HUES6 (cell line): ENCODE data around the gene WT1.
"Not testable (repeated sequence)": the region's sequence is repeated elsewhere in the genome, so short reads cannot be mapped to it uniquely, and the experiment has no call there.

Source experiments
- H3K27ac ChIP-seq: 2 replicates; pipeline ENCODE4 v1.7.0; 2013; ENCODE audit warnings: low read depth, mild to moderate bottlenecking, low read length, inconsistent platforms
- H3K27me3 ChIP-seq: 2 replicates; pipeline ENCODE4 v1.6.1; 2013; ENCODE audit warnings: low read length; ENCODE audit not compliant: control insufficient read depth, insufficient read depth
- H3K36me3 ChIP-seq: 2 replicates; pipeline ENCODE4 v1.6.1; 2013; ENCODE audit warnings: low read length; ENCODE audit not compliant: control insufficient read depth, insufficient read depth
- H3K4me1 ChIP-seq: 2 replicates; pipeline ENCODE4 v1.6.1; 2013; ENCODE audit warnings: low read length; ENCODE audit not compliant: control insufficient read depth, insufficient read depth
- H3K4me3 ChIP-seq: 2 replicates; pipeline ENCODE4 v1.5.1; 2013; ENCODE audit warnings: low read depth, low read length
- H3K9ac ChIP-seq: one replicate; pipeline ENCODE4 v1.6.1; 2013; ENCODE audit warnings: mild to moderate bottlenecking, low read length
- H3K9me3 ChIP-seq: 2 replicates; pipeline ENCODE4 v1.6.1; 2013; ENCODE audit warnings: low read depth, low read length; ENCODE audit not compliant: control insufficient read depth, insufficient read depth

WT1 gene

GRCh38 chr11:32386770-32387377, 48.5 kb downstream of the WT1 start:
- peaks cover 7% of the 10 kb centered on the region; the same call in 1 of the 2 replicates for H3K27me3 ChIP-seq
- no peaks in the 10 kb centered on the region for H3K9me3 ChIP-seq
- H3K9ac ChIP-seq: no peak overlapping the region
- H3K36me3 ChIP-seq: no peaks in the 10 kb centered on the region
- peaks cover 4% of the 10 kb centered on the region; the same call in 1 of the 2 replicates for H3K4me1 ChIP-seq
- no peak overlapping the region for H3K4me3 ChIP-seq
- H3K27ac ChIP-seq: no peak overlapping the region

GRCh38 chr11:32385998-32386397, 49.3 kb downstream of the WT1 start:
- Histone ChIP-seq H3K27me3 (peaks cover 7% of the 10 kb centered on the region; the same call in 1 of the 2 replicates), H3K27ac (no peak overlapping the region), H3K4me3 (no peak overlapping the region), H3K9me3 (no peaks in the 10 kb centered on the region), H3K9ac (no peak overlapping the region), H3K36me3 (no peaks in the 10 kb centered on the region), H3K4me1 (peaks cover 4% of the 10 kb centered on the region; the same call in 1 of the 2 replicates)

- Histone ChIP-seq H3K4me3 (no peak overlapping the region), H3K4me1 (peaks cover 4% of the 10 kb centered on the region; the same call in 1 of the 2 replicates), H3K27me3 (peaks cover 7% of the 10 kb centered on the region; the same call in 1 of the 2 replicates), H3K9ac (no peak overlapping the region), H3K36me3 (no peaks in the 10 kb centered on the region), H3K27ac (no peak overlapping the region), H3K9me3 (no peaks in the 10 kb centered on the region)
Measured at GRCh38 chr11:32382339-32383049, 52.8 kb downstream of the WT1 start.

DNA sequence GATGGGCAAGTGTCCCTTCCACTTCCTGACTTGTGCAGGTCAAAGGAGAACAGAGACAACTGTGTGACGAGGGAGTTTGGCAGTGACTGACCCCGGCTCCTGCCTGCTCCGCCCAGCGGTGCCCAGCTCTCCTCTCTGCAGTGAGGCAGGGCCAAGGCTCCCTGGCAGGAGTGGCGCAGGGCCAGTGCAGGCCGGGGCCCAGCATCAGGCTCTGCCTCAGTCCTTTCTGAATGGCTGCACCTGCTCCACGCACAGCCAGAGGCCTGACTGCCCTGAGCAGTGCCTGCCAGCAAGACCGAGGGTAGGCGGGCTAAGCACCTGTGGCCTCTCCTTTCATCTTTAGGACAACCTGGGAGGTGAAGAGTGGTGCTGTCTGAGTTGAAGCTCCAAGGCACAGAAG, 54.2 kb downstream of the WT1 start:
- H3K36me3 ChIP-seq: no peaks in the 10 kb centered on the region
- H3K9me3 ChIP-seq: no peaks in the 10 kb centered on the region
- H3K9ac ChIP-seq: no peak overlapping the region
- no peak overlapping the region for H3K4me3 ChIP-seq
- peaks cover 2% of the 10 kb centered on the region; the same call in 1 of the 2 replicates for H3K4me1 ChIP-seq
- no peak overlapping the region for H3K27ac ChIP-seq
- H3K27me3 ChIP-seq: peaks cover 7% of the 10 kb centered on the region; the same call in 1 of the 2 replicates

GRCh38 chr11:32379719-32380118, 55.6 kb downstream of the WT1 start:
- peaks cover 7% of the 10 kb centered on the region; the same call in 1 of the 2 replicates for H3K27me3 ChIP-seq
- no peaks in the 10 kb centered on the region for H3K36me3 ChIP-seq
- H3K4me1 ChIP-seq: no peaks in the 10 kb centered on the region
- no peak overlapping the region for H3K4me3 ChIP-seq
- no peak overlapping the region for H3K9ac ChIP-seq
- no peaks in the 10 kb centered on the region for H3K9me3 ChIP-seq
- H3K27ac ChIP-seq: no peak overlapping the region

DNA sequence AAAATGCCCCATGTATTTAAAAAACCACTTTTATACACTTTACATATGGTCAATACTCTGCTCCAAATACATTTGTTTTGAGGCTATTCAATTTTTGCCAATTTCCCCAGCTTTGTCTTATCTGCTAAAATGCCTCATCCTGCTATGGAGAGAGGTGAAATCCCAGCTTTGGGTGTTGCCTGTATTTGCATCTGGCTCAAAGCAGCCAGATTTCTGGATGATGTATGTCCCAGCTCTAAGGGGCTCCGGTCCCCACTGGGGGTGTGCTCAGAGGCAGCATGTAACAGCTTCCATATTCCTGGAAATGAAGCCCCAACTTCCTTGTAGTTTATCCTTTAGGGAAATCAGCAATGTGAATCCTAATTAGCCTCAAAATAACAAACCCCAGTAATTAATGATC, 59.5 kb downstream of the WT1 start:
- Histone ChIP-seq H3K27ac (no peak overlapping the region), H3K4me3 (no peak overlapping the region), H3K4me1 (no peaks in the 10 kb centered on the region)

DNA sequence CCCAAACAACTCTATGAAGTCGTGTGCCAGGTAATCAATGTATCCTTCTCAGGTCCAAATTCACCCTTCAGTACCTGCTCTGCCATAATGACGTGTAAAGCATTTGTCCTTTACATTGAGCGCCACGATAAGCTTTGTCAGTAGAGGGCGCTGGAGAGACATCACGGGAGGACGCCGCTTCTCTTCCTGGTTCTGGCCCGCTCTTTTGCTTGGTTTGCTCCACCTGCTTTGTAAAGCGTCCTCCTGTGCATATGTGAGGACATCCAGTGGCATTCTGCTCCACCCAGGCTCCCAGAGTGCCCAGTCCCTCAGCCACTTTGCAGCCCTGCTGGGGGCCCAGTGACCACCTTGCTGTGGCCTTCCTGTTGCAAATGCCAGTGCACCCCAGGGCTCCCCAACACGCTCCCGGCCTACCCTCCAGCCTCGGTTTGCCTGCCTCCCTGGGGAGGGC, 61.1 kb downstream of the WT1 start:
- Histone ChIP-seq H3K4me3 (no peak overlapping the region), H3K9me3 (no peaks in the 10 kb centered on the region; the same call in 1 of the 2 replicates), H3K36me3 (no peaks in the 10 kb centered on the region), H3K27ac (no peak overlapping the region), H3K4me1 (no peaks in the 10 kb centered on the region), H3K9ac (no peak overlapping the region), H3K27me3 (no peaks in the 10 kb centered on the region)

More for the DNA sequence above, 59.5 kb downstream of the WT1 start:
- Histone ChIP-seq H3K9ac (no peak overlapping the region), H3K36me3 (no peaks in the 10 kb centered on the region), H3K9me3 (no peaks in the 10 kb centered on the region; the same call in 1 of the 2 replicates), H3K27me3 (no peaks in the 10 kb centered on the region)

DNA sequence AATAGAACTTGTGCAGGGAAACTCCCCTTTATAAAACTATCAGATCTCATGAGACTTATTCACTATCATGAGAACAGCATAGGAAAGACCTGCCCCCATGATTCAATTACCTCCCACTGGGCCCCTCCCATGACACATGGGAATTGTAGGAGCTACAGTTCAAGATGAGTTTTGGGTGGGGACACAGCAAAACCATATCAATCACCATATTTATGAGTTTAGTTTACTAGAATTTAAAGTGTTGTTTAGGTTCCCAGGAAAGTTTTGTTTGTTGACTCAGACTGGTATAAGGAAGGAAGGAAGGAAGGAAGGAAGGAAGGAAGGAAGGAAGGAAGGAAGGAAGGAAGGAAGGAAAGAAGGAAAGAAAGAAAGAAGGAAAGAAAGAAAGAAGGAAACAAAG, 65.4 kb downstream of the WT1 start:
- H3K9me3 ChIP-seq: peaks cover 25% of the 10 kb centered on the region
- not testable (repeated sequence) for H3K4me3 ChIP-seq, H3K36me3 ChIP-seq

DNA sequence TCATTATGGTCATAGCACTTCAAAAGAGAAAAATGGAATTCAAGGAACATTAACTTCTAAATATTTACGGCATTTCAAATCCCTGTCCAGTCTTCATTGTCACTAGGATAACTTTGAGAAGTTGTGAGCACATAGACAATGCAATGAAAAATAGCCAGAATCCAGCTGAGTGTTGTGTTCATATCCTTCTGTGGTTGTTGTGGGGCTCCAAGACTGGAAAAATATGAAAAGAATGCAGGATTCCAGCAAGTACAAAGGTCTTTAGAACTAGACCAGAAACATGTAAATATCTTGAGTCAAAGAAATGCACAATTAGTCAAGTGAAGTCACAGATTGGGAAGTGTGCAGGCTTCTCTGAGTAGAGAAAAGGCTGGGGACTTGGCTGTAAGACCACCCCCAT, 68.7 kb downstream of the WT1 start:
- no peaks in the 10 kb centered on the region for H3K36me3 ChIP-seq
- H3K27me3 ChIP-seq: no peaks in the 10 kb centered on the region; the same call in 1 of the 2 replicates
- H3K9ac ChIP-seq: no peak overlapping the region
- H3K4me1 ChIP-seq: no peaks in the 10 kb centered on the region
- no peak overlapping the region for H3K27ac ChIP-seq
- H3K9me3 ChIP-seq: peaks cover 25% of the 10 kb centered on the region
- H3K4me3 ChIP-seq: no peak overlapping the region

More for the DNA sequence above, 65.4 kb downstream of the WT1 start:
- H3K27me3 ChIP-seq, H3K27ac ChIP-seq, H3K4me1 ChIP-seq, H3K9ac ChIP-seq: not testable (repeated sequence)

- Histone ChIP-seq H3K9me3 (peaks cover 25% of the 10 kb centered on the region), H3K9ac (no peak overlapping the region), H3K27ac (no peak overlapping the region), H3K27me3 (no peaks in the 10 kb centered on the region; the same call in 1 of the 2 replicates), H3K4me3 (no peak overlapping the region), H3K4me1 (no peaks in the 10 kb centered on the region), H3K36me3 (no peaks in the 10 kb centered on the region)
Measured at GRCh38 chr11:32365192-32365591, 70.1 kb downstream of the WT1 start.

DNA sequence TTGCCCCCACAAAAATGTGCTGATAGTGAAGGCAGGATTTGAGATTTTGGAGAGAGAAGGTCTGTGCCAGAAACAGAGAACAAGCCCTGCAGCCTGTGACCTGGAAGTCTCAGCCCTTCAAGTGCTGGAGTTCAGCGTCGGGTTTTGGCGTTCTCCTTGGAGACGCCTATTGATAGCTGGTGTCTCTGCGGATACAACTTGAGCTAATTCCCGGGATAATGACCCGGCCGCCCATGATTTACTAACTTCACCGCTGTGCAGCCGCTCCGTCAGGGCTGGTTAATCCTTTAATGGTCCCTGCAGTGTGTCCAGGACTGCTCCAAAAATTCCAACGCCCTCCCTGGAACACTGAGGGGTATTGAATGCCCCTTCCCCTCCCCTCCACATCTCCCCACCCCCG, 76.6 kb downstream of the WT1 start:
- H3K9ac ChIP-seq: no peak overlapping the region
- no peak overlapping the region for H3K27ac ChIP-seq
- H3K4me1 ChIP-seq: no peaks in the 10 kb centered on the region
- no peak overlapping the region for H3K4me3 ChIP-seq
- H3K9me3 ChIP-seq: no peaks in the 10 kb centered on the region
- peaks cover 8% of the 10 kb centered on the region; the same call in 1 of the 2 replicates for H3K27me3 ChIP-seq
- H3K36me3 ChIP-seq: no peaks in the 10 kb centered on the region
